ENCODE data around the gene RSRC2. TPM values are rescaled to one million over a fixed set of nuclear protein-coding genes. Genes with fewer than 3 reads are reported as not detected.

The RSRC2 gene
- total RNA-seq, 3 donors from 2014 or later: 57.3 to 72.5 (median 60.4) TPM

- Histone ChIP-seq H3K4me3 (no peak overlapping the region), H3K4me1 (ENCODE audit: low read depth) (peaks cover 7% of the 10 kb centered on the region), H3K36me3 (ENCODE audit: low read depth) (no peaks in the 10 kb centered on the region), H3K9me3 (no peaks in the 10 kb centered on the region)
- no peak for ATAC-seq
- intact Hi-C loops (cut with DNase I, micrococcal nuclease): no loop called here
- no peak for TF ChIP-seq CTCF (IDR thresholded peaks at IDR 0.05)
- DNase-seq: no peak
These were observed 72.0 kb downstream of the RSRC2 start for GRCh38 chr12:122454739-122455138.

GRCh38 chr12:122454250-122454721, 72.5 kb downstream of the RSRC2 start:
- H3K9me3 ChIP-seq: no peaks in the 10 kb centered on the region
- ATAC-seq (no peak), DNase-seq (no peak)
- no peaks in the 10 kb centered on the region for H3K36me3 ChIP-seq (ENCODE audit: low read depth)
- TF ChIP-seq CTCF (IDR thresholded peaks at IDR 0.05): no peak
- no peak overlapping the region for H3K4me3 ChIP-seq
- intact Hi-C loops (cut with DNase I, micrococcal nuclease): no loop called here
- peaks cover 7% of the 10 kb centered on the region for H3K4me1 ChIP-seq (ENCODE audit: low read depth)

Other genes with a start within 250 kb of the RSRC2 start
- 100 to 1,000 TPM in 1 of 3 donors, 10 to 100 TPM in 2; 43.5 to 170 (median 45.0) TPM for gene CLIP1, start 104.3 kb downstream of the RSRC2 start, total RNA-seq
- 10 to 100 TPM; 19.8 to 24.8 (median 23.1) TPM for gene ZCCHC8, start 26.0 kb downstream of the RSRC2 start, total RNA-seq
- 10 to 100 TPM; 11.4 to 28.3 (median 16.2) TPM for gene KNTC1, start 313 bp upstream of the RSRC2 start, total RNA-seq
- 1 to 10 TPM in 1 of 3 donors, under 1 TPM in 1, not detected in 1; 0.22 to 1.5 TPM for gene HCAR2, start 176.4 kb upstream of the RSRC2 start, total RNA-seq
- gene HCAR3, start 189.9 kb upstream of the RSRC2 start, total RNA-seq: 1 to 10 TPM in 1 of 3 donors, not detected in 2; 1.6 TPM
- gene HCAR1, start 203.9 kb upstream of the RSRC2 start, total RNA-seq: under 1 TPM; 0.06 to 0.09 (median 0.07) TPM
- 10 to 100 TPM; 30.9 to 40.3 (median 33.2) TPM for gene DENR, start 225.9 kb upstream of the RSRC2 start, total RNA-seq
- 1 to 10 TPM in 1 of 3 donors, under 1 TPM in 2; 0.39 to 1.2 (median 0.58) TPM for gene CCDC62, start 247.6 kb upstream of the RSRC2 start, total RNA-seq

Data from mucosa of descending colon (tissue), 3 donors.